ENCODE measurements around the gene LMF1.

DNA sequence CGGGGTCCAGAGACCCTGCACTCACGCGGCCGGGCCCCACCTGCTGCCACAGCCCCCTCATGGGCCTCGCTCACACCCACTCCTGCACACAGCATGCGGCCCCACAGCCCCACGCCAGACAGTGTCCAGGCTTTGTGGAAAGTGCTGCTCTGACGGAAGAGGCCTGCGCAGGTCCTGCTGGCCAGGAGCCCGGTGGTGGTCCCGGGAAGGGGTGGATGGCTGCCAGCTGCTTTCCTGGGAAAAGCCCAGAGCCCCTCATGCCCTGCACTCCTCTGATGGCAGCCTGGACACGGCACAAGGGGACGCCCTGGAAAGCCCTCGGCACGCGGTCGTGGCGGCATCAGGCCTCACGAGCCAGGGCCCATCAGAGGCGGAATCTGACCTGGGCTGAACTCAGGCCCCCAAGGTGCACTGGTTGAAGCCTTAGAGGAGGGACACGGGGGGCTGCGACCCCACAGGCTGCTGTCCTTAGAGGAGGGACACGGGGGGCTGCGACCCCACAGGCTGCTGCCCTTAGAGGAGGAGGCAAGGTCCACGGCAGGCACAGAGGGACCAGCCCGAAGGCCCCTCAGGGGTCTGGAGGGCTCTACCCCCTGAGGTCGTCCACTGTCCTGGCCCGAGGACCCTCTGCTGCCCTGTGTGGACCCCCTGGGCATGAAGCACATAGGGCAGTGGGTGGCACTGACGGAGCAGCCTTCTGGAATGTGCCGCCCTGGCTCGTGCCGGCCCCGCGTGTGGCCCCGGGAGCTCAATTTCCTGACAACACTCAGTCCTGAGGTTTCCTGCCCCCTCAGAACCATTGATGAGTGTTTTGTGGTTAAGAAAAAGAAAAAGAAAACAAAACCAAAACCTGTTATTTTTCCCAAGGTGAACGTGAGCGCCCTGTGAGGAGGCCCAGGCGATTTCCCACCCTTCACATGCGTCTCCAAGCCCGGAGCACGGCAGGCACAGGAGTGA, 32.9 kb upstream of the LMF1 start:
- TF ChIP-seq, protein P1, sequence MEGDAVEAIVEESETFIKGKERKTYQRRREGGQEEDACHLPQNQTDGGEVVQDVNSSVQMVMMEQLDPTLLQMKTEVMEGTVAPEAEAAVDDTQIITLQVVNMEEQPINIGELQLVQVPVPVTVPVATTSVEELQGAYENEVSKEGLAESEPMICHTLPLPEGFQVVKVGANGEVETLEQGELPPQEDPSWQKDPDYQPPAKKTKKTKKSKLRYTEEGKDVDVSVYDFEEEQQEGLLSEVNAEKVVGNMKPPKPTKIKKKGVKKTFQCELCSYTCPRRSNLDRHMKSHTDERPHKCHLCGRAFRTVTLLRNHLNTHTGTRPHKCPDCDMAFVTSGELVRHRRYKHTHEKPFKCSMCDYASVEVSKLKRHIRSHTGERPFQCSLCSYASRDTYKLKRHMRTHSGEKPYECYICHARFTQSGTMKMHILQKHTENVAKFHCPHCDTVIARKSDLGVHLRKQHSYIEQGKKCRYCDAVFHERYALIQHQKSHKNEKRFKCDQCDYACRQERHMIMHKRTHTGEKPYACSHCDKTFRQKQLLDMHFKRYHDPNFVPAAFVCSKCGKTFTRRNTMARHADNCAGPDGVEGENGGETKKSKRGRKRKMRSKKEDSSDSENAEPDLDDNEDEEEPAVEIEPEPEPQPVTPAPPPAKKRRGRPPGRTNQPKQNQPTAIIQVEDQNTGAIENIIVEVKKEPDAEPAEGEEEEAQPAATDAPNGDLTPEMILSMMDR (IDR thresholded peaks at IDR 0.05), result no peak
- TF ChIP-seq POLR2A (IDR thresholded peaks at IDR 0.05), result no peak
